Activated CD8-positive, alpha-beta T cell treated with anti-CD3 and anti-CD28 coated beads for 36 hours (primary cell): ENCODE measurements around the gene LIPM. TPM values are rescaled to one million over a fixed set of nuclear protein-coding genes. Genes with fewer than 3 reads are reported as not detected.

Experiments
- ATAC-seq: fragments of 200-7000 bp; cut with Tn5 transposase; one replicate; pipeline ENCODE4 v1.10.0; 2021; ENCODE audit warnings: mild to moderate bottlenecking, moderate library complexity
- CTCF ChIA-PET: fragments of 350-600 bp; sonication (Branson Sonifier 250); formaldehyde crosslinking; loops from one replicate; lab custom pipeline; 2021; ENCODE audit warnings: antibody characterized with exemption; lab: Charles Lee
- POLR2A ChIA-PET: fragments of 350-600 bp; sonication (Branson Sonifier 250); formaldehyde crosslinking; loops from one replicate; lab custom pipeline; 2021; ENCODE audit warnings: antibody characterized with exemption; lab: Charles Lee
- DNase-seq: peaks from one replicate; pipeline ENCODE4 v3.0.0-alpha.2; 2020
- H3K27ac Mint-ChIP-seq: one replicate; pipeline ENCODE4 v1.8.0; 2021; ENCODE audit warnings: mild to moderate bottlenecking, mixed read lengths
- H3K27me3 Mint-ChIP-seq: one replicate; pipeline ENCODE4 v1.8.0; 2021; ENCODE audit warnings: mixed read lengths
- H3K36me3 Mint-ChIP-seq: one replicate; pipeline ENCODE4 v1.8.0; 2021; ENCODE audit warnings: low read depth, mixed read lengths
- H3K4me1 Mint-ChIP-seq: one replicate; pipeline ENCODE4 v1.8.0; 2021; ENCODE audit warnings: low read depth, mixed read lengths
- H3K4me3 Mint-ChIP-seq: one replicate; pipeline ENCODE4 v1.8.0; 2021; ENCODE audit warnings: mild to moderate bottlenecking, moderate library complexity, mixed read lengths
- H3K9me3 Mint-ChIP-seq: one replicate; pipeline ENCODE4 v1.8.0; 2021; ENCODE audit warnings: mixed read lengths
- intact Hi-C: fragments of 100-400 bp; cut with micrococcal nuclease; formaldehyde crosslinking; loops from one replicate; pipeline ENCODE4 v1.10.0; 2022
- total RNA-seq, 2 experiments: library from RNA; stranded (reverse); gene quantifications; one replicate each; pipeline ENCODE4 v1.2.3, GENCODE V29; 2021
- TF ChIP-seq, protein P1 (sequence below): fragments of 200-600 bp; IDR thresholded peaks from one replicate; pipeline ENCODE4 v1.8.0; 2022; ENCODE audit warnings: antibody characterized with exemption, mild to moderate bottlenecking

Gene LIPM
- total RNA-seq, 2 experiments from 2014 or later: not detected

DNA sequence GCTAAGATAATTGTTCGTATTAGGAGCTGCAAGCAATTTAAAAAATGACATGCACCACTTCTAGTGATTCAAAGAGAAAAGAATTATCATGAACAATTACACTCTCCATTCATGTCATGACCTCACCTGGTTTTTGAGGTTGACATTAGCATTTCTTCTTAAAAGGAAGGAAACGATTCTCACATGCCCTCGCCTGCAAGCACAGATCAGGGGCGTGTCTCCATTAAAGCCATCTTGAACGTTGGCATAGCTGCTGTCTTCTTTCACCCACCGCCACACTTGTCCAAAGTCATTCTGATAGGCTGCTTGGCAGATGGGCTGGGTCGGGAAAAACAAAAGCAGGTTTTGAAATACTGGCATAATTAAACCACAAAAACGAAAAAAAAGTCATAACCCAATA is 29.2 kb downstream of the LIPM start:
- DNase-seq (peak; percentile 70), ATAC-seq (peak; percentile 65)
- H3K27me3 Mint-ChIP-seq: no peaks in the 10 kb centered on the region
- peaks cover 52% of the 10 kb centered on the region for H3K4me1 Mint-ChIP-seq
- no peaks in the 10 kb centered on the region for H3K36me3 Mint-ChIP-seq
- TF ChIP-seq, protein P1, sequence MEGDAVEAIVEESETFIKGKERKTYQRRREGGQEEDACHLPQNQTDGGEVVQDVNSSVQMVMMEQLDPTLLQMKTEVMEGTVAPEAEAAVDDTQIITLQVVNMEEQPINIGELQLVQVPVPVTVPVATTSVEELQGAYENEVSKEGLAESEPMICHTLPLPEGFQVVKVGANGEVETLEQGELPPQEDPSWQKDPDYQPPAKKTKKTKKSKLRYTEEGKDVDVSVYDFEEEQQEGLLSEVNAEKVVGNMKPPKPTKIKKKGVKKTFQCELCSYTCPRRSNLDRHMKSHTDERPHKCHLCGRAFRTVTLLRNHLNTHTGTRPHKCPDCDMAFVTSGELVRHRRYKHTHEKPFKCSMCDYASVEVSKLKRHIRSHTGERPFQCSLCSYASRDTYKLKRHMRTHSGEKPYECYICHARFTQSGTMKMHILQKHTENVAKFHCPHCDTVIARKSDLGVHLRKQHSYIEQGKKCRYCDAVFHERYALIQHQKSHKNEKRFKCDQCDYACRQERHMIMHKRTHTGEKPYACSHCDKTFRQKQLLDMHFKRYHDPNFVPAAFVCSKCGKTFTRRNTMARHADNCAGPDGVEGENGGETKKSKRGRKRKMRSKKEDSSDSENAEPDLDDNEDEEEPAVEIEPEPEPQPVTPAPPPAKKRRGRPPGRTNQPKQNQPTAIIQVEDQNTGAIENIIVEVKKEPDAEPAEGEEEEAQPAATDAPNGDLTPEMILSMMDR: no peak
- ChIA-PET CTCF (interaction anchor here (0.9 to 11.9 kb wide), 12 partner anchors 10 to 266 kb away, joined by 3 to 432 read pairs (median 4); partner anchors contain the start of genes RNLS and STAMBPL1), POLR2A (interaction anchor here (0.5 to 1.4 kb wide), 7 partner anchors 9 to 958 kb away, joined by 3 to 5 read pairs (median 4); partner anchors contain the start of genes FAS and STAMBPL1)
- peak overlapping the region; percentile 3 for H3K4me3 Mint-ChIP-seq
- H3K27ac Mint-ChIP-seq: peak overlapping the region; percentile 52
- intact Hi-C loops: no loop called here
- no peaks in the 10 kb centered on the region for H3K9me3 Mint-ChIP-seq

DNA sequence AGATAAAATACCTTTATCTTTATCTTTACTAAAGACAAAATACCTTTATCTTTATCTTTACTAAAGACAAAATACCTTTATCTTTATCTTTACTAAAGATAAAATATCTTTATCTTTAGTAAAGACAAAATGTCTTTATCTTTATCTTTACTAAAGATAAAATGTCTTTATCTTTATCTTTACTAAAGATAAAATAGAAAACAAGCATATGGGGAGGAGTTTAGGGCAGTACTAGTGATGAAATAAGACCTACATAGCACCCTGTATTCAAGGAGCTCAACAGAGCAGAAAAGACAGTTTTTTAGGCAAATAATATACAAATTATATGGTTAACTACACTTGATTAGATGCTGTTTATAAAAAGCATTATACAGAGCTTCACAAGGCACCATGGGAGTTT is 29.8 kb downstream of the LIPM start:
- TF ChIP-seq, protein P1: no peak
- Mint-ChIP-seq H3K27me3 (no peaks in the 10 kb centered on the region), H3K36me3 (no peaks in the 10 kb centered on the region), H3K9me3 (no peaks in the 10 kb centered on the region), H3K4me3 (no peak overlapping the region), H3K27ac (no peak overlapping the region), H3K4me1 (peaks cover 48% of the 10 kb centered on the region)
- intact Hi-C loops: no loop called here
- ATAC-seq (no peak), DNase-seq (no peak)
- POLR2A ChIA-PET: interaction anchor here (0.5 to 1.4 kb wide), 4 partner anchors 48 to 958 kb away, joined by 3 to 4 read pairs (median 4); partner anchors contain the start of gene STAMBPL1
- CTCF ChIA-PET: interaction anchor here (1.0 to 11.9 kb wide), 9 partner anchors 47 to 267 kb away, joined by 3 to 432 read pairs (median 5); partner anchors contain the start of genes RNLS and STAMBPL1

DNA sequence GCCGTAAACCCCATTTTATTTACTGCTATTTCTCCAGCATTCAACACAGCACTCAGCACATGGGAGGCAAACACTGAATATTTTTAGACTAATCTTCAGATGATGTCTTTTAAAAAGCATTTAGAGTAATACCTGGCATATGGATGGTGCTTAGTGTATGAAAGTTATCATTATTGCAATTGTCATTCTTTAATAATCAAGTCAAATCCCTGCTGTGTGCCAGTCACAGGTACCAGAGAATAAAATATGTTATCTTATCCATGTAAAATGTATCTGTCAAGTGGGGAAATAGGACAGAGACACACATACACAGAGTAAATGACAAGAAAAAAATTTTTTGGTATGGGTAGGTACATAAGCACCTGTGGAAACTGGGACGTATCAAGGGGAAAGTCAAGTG is 30.6 kb downstream of the LIPM start:
- DNase-seq: no peak
- Mint-ChIP-seq H3K36me3 (no peaks in the 10 kb centered on the region), H3K27me3 (no peaks in the 10 kb centered on the region), H3K4me1 (peaks cover 43% of the 10 kb centered on the region), H3K9me3 (no peaks in the 10 kb centered on the region), H3K4me3 (no peak overlapping the region), H3K27ac (peak overlapping the region; percentile 43)
- TF ChIP-seq, protein P1: no peak
- intact Hi-C loops: no loop called here
- ChIA-PET CTCF (interaction anchor here (2.6 to 11.9 kb wide), 3 partner anchors 67 to 105 kb away, joined by 9 to 432 read pairs (median 13); no protein-coding TSS in a partner anchor), POLR2A (interaction anchor here (0.6 to 1.0 kb wide), 3 partner anchors 67 to 95 kb away, joined by 3 read pairs; no protein-coding TSS in a partner anchor)
- ATAC-seq: no peak

DNA sequence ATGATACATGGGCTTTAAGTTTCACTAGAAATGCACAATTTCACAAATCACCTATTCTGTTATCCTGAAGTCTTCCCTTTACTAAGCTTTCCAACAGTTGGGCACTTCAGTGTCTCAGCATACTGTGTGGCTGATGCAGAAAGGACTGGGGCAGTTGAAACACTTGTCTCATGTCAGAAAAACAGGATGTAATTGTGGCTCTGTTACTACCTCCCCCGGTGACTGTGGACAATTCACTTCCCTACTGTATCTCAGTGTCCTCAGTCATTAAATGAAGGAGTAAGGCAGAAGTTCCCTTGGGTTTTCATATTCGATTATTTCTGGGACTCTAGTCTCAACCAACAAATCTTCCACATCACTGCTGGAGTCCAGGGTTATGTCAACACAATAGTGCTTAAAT is 31.2 kb downstream of the LIPM start:
- ATAC-seq: no peak
- ChIA-PET CTCF (interaction anchor here (0.8 to 11.9 kb wide), 15 partner anchors 10 to 196 kb away, joined by 3 to 432 read pairs (median 12); partner anchors contain the start of gene STAMBPL1), POLR2A (no interaction called here)
- intact Hi-C loops: no loop called here
- H3K27me3 Mint-ChIP-seq: no peaks in the 10 kb centered on the region
- H3K4me3 Mint-ChIP-seq: no peak overlapping the region
- TF ChIP-seq, protein P1: no peak
- H3K27ac Mint-ChIP-seq: peak overlapping the region; percentile 29
- no peaks in the 10 kb centered on the region for H3K9me3 Mint-ChIP-seq
- no peak for DNase-seq
- no peaks in the 10 kb centered on the region for H3K36me3 Mint-ChIP-seq
- peaks cover 37% of the 10 kb centered on the region for H3K4me1 Mint-ChIP-seq
